ENCODE data around the gene ZFYVE26.

GRCh38 chr14:67746927-67747326, 69.5 kb downstream of the ZFYVE26 start:
- no peak for TF ChIP-seq NR3C1 (IDR thresholded peaks at IDR 0.05)
- no peak for TF ChIP-seq CTCF (IDR thresholded peaks at IDR 0.05)
- no peak for TF ChIP-seq BHLHE40 (IDR thresholded peaks at IDR 0.05; ENCODE audit: low read depth, low read length)
- TF ChIP-seq TP53 (CRISPR knock-in tag; IDR thresholded peaks at IDR 0.05), result no peak
- TF ChIP-seq CEBPB (IDR thresholded peaks at IDR 0.05), result no peak
- TF ChIP-seq ESRRA (IDR thresholded peaks at IDR 0.05; ENCODE audit: borderline replicate concordance, low read length), result no peak
- no peak for TF ChIP-seq MAFK (IDR thresholded peaks at IDR 0.05; ENCODE audit: partially characterized antibody)
- no peak for TF ChIP-seq POLR2A (IDR thresholded peaks at IDR 0.05; ENCODE audit: low read length)
- no peak for TF ChIP-seq RCOR1 (IDR thresholded peaks at IDR 0.05; ENCODE audit: low read depth, low read length)

Data from A549 (cell line).